ENCODE data around the gene ERC2.

The ERC2 gene

GRCh38 chr3:56411166-56411565 lies 57.1 kb downstream of the ERC2 start:
- peaks cover 1% of the 10 kb centered on the region for H3K9me3 Mint-ChIP-seq
- H3K4me1 Mint-ChIP-seq, result no peaks in the 10 kb centered on the region
- no peaks in the 10 kb centered on the region for H3K36me3 Mint-ChIP-seq
- no peak overlapping the region for H3K27ac Mint-ChIP-seq
- peaks cover 9% of the 10 kb centered on the region for H3K27me3 Mint-ChIP-seq
- H3K4me3 Mint-ChIP-seq, result no peak overlapping the region
- ATAC-seq (ENCODE audit: low read depth), result no peak
- no peak for DNase-seq (ENCODE audit: low spot score in 2 of 2)

- Mint-ChIP-seq H3K27me3 (peaks cover 9% of the 10 kb centered on the region), H3K4me3 (no peak overlapping the region), H3K9me3 (peaks cover 1% of the 10 kb centered on the region), H3K4me1 (no peaks in the 10 kb centered on the region), H3K27ac (no peak overlapping the region), H3K36me3 (no peaks in the 10 kb centered on the region)
- DNase-seq (ENCODE audit: low spot score in 2 of 2), result no peak
- ATAC-seq (ENCODE audit: low read depth), result no peak
These were observed 57.7 kb downstream of the ERC2 start for GRCh38 chr3:56410576-56410975.

- H3K4me3 Mint-ChIP-seq, result no peak overlapping the region
- peaks cover 9% of the 10 kb centered on the region for H3K27me3 Mint-ChIP-seq
- H3K36me3 Mint-ChIP-seq, result no peaks in the 10 kb centered on the region
- no peaks in the 10 kb centered on the region for H3K4me1 Mint-ChIP-seq
- no peak for DNase-seq (ENCODE audit: low spot score in 2 of 2)
- no peak overlapping the region for H3K27ac Mint-ChIP-seq
- ATAC-seq (ENCODE audit: low read depth), result no peak
- H3K9me3 Mint-ChIP-seq, result peaks cover 1% of the 10 kb centered on the region
These were observed 58.5 kb downstream of the ERC2 start for GRCh38 chr3:56409790-56410189.

- Mint-ChIP-seq H3K4me1 (no peaks in the 10 kb centered on the region), H3K27me3 (peaks cover 9% of the 10 kb centered on the region), H3K4me3 (no peak overlapping the region), H3K9me3 (peaks cover 1% of the 10 kb centered on the region), H3K27ac (no peak overlapping the region), H3K36me3 (no peaks in the 10 kb centered on the region)
- DNase-seq (ENCODE audit: low spot score in 2 of 2) (no peak), ATAC-seq (ENCODE audit: low read depth) (no peak)
These were observed 59.5 kb downstream of the ERC2 start for GRCh38 chr3:56408761-56409196.

- Mint-ChIP-seq H3K9me3 (peaks cover 4% of the 10 kb centered on the region), H3K27ac (no peak overlapping the region)
- ATAC-seq (ENCODE audit: low read depth), result no peak
These were observed 61.3 kb downstream of the ERC2 start for GRCh38 chr3:56406826-56407515.

GRCh38 chr3:56404884-56405283 lies 63.4 kb downstream of the ERC2 start:
- no peak overlapping the region for H3K4me3 Mint-ChIP-seq
- peaks cover 3% of the 10 kb centered on the region for H3K9me3 Mint-ChIP-seq
- H3K4me1 Mint-ChIP-seq, result no peaks in the 10 kb centered on the region
- H3K36me3 Mint-ChIP-seq, result no peaks in the 10 kb centered on the region
- peaks cover 3% of the 10 kb centered on the region for H3K27me3 Mint-ChIP-seq
- DNase-seq (ENCODE audit: low spot score in 2 of 2), result no peak
- H3K27ac Mint-ChIP-seq, result no peak overlapping the region
- ATAC-seq (ENCODE audit: low read depth), result no peak

More at GRCh38 chr3:56406826-56407515, 61.3 kb downstream of the ERC2 start:
- no peak overlapping the region for H3K4me3 Mint-ChIP-seq
- H3K4me1 Mint-ChIP-seq, result no peaks in the 10 kb centered on the region
- no peak for DNase-seq (ENCODE audit: low spot score in 2 of 2)
- peaks cover 6% of the 10 kb centered on the region for H3K27me3 Mint-ChIP-seq
- no peaks in the 10 kb centered on the region for H3K36me3 Mint-ChIP-seq

GRCh38 chr3:56398659-56399058 lies 69.6 kb downstream of the ERC2 start:
- Mint-ChIP-seq H3K4me3 (no peak overlapping the region), H3K4me1 (no peaks in the 10 kb centered on the region), H3K27ac (no peak overlapping the region), H3K36me3 (no peaks in the 10 kb centered on the region), H3K27me3 (peaks cover 3% of the 10 kb centered on the region), H3K9me3 (peaks cover 3% of the 10 kb centered on the region)
- ATAC-seq (ENCODE audit: low read depth), result no peak
- no peak for DNase-seq (ENCODE audit: low spot score in 2 of 2)

GRCh38 chr3:56397798-56398197 lies 70.5 kb downstream of the ERC2 start:
- DNase-seq (ENCODE audit: low spot score in 2 of 2) (no peak), ATAC-seq (ENCODE audit: low read depth) (no peak)
- Mint-ChIP-seq H3K4me3 (no peak overlapping the region), H3K27ac (no peak overlapping the region), H3K36me3 (no peaks in the 10 kb centered on the region), H3K9me3 (peaks cover 3% of the 10 kb centered on the region), H3K27me3 (peaks cover 3% of the 10 kb centered on the region), H3K4me1 (no peaks in the 10 kb centered on the region)

- no peak for ATAC-seq (ENCODE audit: low read depth)
- H3K36me3 Mint-ChIP-seq, result no peaks in the 10 kb centered on the region
- peaks cover 10% of the 10 kb centered on the region for H3K27me3 Mint-ChIP-seq
These were observed 79.0 kb downstream of the ERC2 start for GRCh38 chr3:56389183-56389830.

GRCh38 chr3:56383092-56383491 lies 85.2 kb downstream of the ERC2 start:
- H3K27me3 Mint-ChIP-seq, result peaks cover 3% of the 10 kb centered on the region
- no peaks in the 10 kb centered on the region for H3K4me1 Mint-ChIP-seq
- ATAC-seq (ENCODE audit: low read depth) (no peak), DNase-seq (ENCODE audit: low spot score in 2 of 2) (no peak)
- no peak overlapping the region for H3K27ac Mint-ChIP-seq
- no peaks in the 10 kb centered on the region for H3K9me3 Mint-ChIP-seq
- H3K36me3 Mint-ChIP-seq, result no peaks in the 10 kb centered on the region
- no peak overlapping the region for H3K4me3 Mint-ChIP-seq

More at GRCh38 chr3:56389183-56389830, 79.0 kb downstream of the ERC2 start:
- peaks cover 2% of the 10 kb centered on the region for H3K9me3 Mint-ChIP-seq
- no peak overlapping the region for H3K4me3 Mint-ChIP-seq
- DNase-seq (ENCODE audit: low spot score in 2 of 2), result no peak
- no peak overlapping the region for H3K27ac Mint-ChIP-seq
- H3K4me1 Mint-ChIP-seq, result no peaks in the 10 kb centered on the region

- H3K27ac Mint-ChIP-seq, result no peak overlapping the region
- ATAC-seq (ENCODE audit: low read depth) (no peak), DNase-seq (ENCODE audit: low spot score in 2 of 2) (no peak)
- no peaks in the 10 kb centered on the region for H3K4me1 Mint-ChIP-seq
- H3K36me3 Mint-ChIP-seq, result no peaks in the 10 kb centered on the region
- H3K9me3 Mint-ChIP-seq, result peaks cover 6% of the 10 kb centered on the region
- peaks cover 3% of the 10 kb centered on the region for H3K27me3 Mint-ChIP-seq
- no peak overlapping the region for H3K4me3 Mint-ChIP-seq
These were observed 88.5 kb downstream of the ERC2 start for GRCh38 chr3:56379723-56380287.

- ATAC-seq (ENCODE audit: low read depth), result no peak
- H3K27me3 Mint-ChIP-seq, result peaks cover 3% of the 10 kb centered on the region
- H3K9me3 Mint-ChIP-seq, result peaks cover 6% of the 10 kb centered on the region
- no peak overlapping the region for H3K27ac Mint-ChIP-seq
- no peaks in the 10 kb centered on the region for H3K36me3 Mint-ChIP-seq
- H3K4me3 Mint-ChIP-seq, result no peak overlapping the region
- H3K4me1 Mint-ChIP-seq, result no peaks in the 10 kb centered on the region
- no peak for DNase-seq (ENCODE audit: low spot score in 2 of 2)
These were observed 92.6 kb downstream of the ERC2 start for GRCh38 chr3:56375654-56376053.

GRCh38 chr3:56373386-56373785 lies 94.9 kb downstream of the ERC2 start:
- DNase-seq (ENCODE audit: low spot score in 2 of 2), result no peak
- H3K4me1 Mint-ChIP-seq, result no peaks in the 10 kb centered on the region
- H3K27ac Mint-ChIP-seq, result no peak overlapping the region
- no peak overlapping the region for H3K4me3 Mint-ChIP-seq
- H3K9me3 Mint-ChIP-seq, result peaks cover 6% of the 10 kb centered on the region
- ATAC-seq (ENCODE audit: low read depth), result no peak
- H3K36me3 Mint-ChIP-seq, result no peaks in the 10 kb centered on the region
- no peaks in the 10 kb centered on the region for H3K27me3 Mint-ChIP-seq

GRCh38 chr3:56370991-56371775 lies 97.1 kb downstream of the ERC2 start:
- H3K27me3 Mint-ChIP-seq, result no peaks in the 10 kb centered on the region
- no peak for DNase-seq (ENCODE audit: low spot score in 2 of 2)
- ATAC-seq (ENCODE audit: low read depth), result no peak
- H3K4me1 Mint-ChIP-seq, result no peaks in the 10 kb centered on the region
- H3K4me3 Mint-ChIP-seq, result no peak overlapping the region
- H3K36me3 Mint-ChIP-seq, result no peaks in the 10 kb centered on the region
- no peak overlapping the region for H3K27ac Mint-ChIP-seq
- H3K9me3 Mint-ChIP-seq, result peaks cover 4% of the 10 kb centered on the region
